Measurements from ENCODE around the gene KSR2.
"Not testable (repeated sequence)": the region's sequence is repeated elsewhere in the genome, so short reads cannot be mapped to it uniquely, and the experiment has no call there.

The KSR2 gene

DNA sequence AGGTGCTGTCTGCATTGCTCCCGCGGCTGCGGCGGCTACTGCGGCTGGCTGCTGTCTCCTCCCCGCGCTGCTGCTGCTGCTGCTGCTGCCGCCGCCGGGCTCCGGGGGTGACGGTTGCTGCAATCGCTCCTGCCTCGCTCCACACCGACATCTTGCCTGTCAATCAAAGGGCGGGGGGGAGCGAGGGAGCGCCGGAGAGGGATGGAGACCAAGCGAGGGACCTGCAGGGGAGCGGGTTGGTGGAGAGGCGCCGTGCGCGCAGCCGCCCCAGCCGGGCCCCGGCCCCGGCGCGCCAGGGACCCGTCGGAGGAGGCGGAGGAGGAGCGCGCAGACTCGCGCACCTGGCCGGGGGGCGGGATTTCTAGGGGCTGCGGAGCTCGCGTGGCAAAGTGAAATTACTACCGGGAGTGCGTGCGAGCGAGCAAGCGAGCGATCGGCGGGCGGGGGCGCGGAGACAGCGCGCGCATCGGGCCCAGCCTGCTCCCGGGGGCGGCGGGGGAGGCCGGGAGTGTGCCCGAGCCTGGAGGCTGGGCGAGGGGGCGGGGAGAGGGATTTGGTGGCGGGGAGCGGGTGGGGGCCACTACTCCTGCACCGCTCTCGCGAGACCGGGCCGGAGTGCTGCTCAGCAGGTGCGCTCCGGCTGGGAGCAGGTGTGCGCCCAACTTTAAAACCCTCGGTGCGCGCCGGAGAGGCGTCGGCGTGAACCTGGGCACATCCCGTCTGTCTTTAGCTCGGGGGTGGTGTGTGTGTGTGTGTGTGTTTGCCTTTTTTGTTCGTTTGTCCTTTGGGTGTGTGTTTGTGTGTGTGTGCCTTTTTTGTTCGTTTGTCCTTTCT lies at the start of gene KSR2:
TSS of gene KSR2 (minus strand) at position 165 of the 834 bp plus-strand sequence. CDS start 735 bp downstream, outside the sequence.
- DNase-seq (ENCODE audit: low read depth) = peak; percentile 5

- DNase-seq (ENCODE audit: low read depth) = no peak
Measured at GRCh38 chr12:118017926-118018325, 49.1 kb upstream of the KSR2 start.

DNA sequence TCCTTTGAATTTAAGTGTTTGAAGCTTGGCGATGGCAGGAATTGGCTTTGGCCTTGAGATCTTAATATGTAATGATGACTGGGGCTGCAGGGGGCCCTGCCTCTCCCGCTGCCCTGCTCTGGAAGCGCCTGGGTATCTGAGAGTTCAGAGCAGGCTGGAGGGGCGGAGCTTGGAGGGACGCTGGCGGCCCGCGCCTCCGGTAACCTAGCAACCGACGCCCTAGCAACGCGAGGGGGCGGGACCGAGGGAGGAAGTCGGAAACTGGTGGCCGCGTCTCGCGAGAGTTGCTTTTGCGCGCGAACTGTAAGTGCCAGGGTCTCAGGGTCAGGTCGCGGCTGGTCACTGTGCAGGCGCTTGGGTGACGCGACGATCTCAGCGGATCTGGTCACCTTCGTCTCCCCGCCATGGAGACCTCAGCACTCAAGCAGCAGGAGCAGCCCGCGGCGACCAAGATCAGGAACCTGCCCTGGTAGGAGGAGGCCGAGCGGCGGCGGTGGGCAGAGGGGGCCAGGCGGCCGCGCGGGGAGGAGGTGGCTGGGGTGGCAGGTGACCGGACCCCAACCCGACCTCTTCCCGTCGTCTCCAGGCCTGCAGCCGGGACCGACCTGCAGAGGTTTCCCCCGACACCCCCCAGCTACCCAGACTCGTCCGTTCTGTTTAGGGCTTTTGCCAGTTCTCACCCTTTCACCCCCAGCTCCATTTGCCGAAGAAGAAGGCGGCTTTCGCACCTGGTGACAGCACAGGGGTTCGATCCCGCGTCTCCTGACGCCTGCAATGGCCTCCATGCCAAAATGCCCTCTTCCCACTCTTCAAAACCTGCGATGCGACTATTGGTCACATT lies 47.9 kb upstream of the KSR2 start, which contains the start of gene RFC5:
TSS of gene RFC5 (plus strand) at position 280 of the 841 bp plus-strand sequence. CDS start at position 405, 125 bp downstream.
- DNase-seq (ENCODE audit: low read depth) = peak; percentile 95

DNA sequence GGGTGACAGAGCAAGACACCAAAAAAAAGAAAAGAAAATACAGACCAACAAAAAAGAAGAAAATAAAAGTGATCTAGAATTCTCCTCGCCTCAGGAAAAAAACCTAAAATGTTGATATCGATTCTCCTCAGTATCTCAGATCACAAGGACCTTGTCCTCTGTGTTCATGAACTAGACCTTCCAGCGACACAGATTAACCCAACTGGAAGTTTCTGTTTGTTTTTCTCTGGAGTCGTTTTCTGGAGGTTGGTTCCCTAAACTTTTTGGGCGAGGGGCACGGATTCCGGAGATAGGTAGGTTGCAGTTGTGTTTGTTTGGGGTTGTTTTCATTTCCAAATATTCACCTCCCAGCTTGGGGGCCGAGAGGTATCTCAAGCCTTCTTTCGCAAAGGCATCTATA lies 47.2 kb upstream of the KSR2 start:
- DNase-seq (ENCODE audit: low read depth) = no peak

DNA sequence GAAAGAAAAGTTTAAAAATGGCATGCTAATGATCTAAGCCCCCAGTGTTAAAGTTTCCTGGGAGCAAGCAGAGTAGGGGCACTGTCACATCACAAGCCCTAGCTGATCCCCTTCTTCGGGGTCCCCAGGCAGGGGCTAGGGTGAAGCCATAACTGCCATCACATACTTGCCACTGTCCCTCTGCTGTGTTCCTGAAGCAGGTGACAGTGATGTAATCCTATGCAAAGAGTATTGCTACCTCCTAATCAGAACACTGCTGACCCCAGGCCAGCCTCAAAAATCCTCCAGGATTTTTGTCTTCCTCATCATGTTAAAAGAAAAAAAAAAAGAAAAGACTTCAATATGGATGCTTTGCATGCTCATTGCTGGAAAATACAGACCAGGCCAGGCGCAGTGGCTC lies 46.5 kb upstream of the KSR2 start:
- DNase-seq (ENCODE audit: low read depth) = no peak

DNA sequence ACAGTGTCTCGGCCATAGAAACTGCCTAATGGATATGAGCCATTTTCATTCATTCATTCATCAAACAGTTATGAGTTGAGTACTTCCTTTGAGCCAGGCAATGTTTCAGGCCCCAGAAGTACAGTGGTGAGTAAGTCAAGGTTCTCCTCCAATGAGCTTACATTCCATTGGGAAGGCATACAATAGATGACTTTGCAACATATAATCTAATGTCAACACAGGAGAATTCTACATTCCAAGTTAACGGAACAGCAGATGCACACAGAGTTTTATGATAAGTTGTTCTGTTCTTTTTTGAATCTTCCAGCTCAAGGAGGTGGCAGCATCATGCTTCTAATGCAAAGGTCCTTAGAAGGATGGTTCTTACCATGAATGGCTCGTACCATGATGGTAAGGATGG lies 44.5 kb upstream of the KSR2 start:
- no peak for DNase-seq (ENCODE audit: low read depth)

- DNase-seq (ENCODE audit: low read depth) = no peak
Measured at GRCh38 chr12:118011961-118012360, 43.2 kb upstream of the KSR2 start.

GRCh38 chr12:118011377-118011776 lies 42.6 kb upstream of the KSR2 start:
- DNase-seq (ENCODE audit: low read depth) = no peak

DNA sequence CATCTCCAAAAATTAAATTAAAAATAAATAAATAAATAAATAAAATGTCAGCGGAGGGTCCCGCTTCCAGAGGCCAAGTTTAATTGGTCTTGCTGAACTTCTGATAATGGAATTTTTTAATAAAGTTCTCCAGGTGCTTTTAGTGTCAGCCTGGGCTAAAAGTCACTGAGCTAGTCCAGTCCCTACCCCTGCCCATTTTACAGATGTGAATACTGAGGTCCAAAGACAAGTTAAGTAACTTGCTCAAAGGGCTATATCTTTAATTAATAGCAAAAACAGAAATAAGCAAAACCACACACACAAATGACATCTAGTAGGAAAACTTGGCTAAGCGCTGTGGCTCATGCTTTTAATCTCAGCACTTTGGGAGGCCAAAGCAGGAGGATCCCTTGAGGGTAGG lies 42.1 kb upstream of the KSR2 start:
- no peak for DNase-seq (ENCODE audit: low read depth)

- not testable (repeated sequence) for DNase-seq (ENCODE audit: low read depth)
Measured at GRCh38 chr12:117999806-118000205, 31.0 kb upstream of the KSR2 start.

DNA sequence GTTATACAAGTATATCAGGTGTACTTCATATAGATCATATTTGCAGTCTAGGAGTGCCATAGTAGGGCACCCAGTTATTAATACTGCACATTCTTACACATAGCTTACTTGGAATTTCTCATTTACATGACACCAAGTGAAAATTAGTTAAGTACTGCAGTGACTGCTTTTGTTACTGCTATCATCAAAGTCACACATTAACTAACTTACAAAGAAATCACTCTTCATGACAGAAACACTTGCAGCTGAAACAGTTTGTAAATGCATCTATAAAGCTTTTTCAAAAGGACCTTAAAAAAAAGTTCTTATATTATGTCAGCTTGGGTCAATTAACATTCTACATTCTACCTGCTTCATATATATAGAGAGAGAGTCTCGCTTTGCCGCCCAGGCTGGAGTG lies 29.9 kb upstream of the KSR2 start:
- DNase-seq (ENCODE audit: low read depth) = no peak

DNA sequence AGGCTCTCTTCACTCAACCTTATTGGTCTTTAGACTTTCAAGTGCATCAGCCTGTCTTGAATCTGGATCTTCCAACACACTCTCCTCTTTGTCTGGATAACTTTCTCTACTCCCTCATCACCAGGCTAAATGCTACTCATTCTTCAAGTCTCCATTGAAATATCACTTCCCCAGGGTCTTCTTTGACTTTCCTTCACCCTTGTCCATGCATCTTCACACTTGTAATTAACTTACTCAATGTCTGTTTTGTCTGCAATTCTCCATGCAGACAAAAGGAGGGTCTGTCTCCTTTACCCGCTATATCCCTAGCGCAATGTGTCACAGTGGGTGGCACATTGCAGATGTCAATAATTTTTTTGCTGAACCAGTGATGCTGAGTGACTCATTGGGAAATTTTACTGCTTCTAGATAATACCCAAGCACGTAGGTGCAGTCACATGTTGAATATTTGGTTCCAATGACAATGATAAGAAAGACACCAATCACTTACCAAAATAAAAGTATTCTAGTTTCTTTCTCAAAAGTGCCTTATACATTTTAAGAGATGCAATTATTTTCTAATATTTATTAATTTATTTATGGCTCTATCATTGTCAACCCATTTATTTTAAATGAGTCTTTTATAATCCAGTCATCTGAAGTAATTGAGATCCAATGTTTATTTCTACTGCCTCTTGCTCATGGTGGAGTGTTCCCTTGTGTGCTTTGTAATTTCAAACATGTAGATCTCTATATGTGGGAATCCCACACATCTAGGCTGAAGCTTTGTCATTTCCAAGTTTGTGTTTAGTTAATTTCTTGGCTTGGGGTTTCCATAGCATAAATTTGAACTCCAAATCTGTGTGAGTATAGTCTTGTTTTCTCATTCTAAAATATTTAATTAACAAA lies 26.0 kb upstream of the KSR2 start:
- DNase-seq (ENCODE audit: low read depth) = no peak

DNA sequence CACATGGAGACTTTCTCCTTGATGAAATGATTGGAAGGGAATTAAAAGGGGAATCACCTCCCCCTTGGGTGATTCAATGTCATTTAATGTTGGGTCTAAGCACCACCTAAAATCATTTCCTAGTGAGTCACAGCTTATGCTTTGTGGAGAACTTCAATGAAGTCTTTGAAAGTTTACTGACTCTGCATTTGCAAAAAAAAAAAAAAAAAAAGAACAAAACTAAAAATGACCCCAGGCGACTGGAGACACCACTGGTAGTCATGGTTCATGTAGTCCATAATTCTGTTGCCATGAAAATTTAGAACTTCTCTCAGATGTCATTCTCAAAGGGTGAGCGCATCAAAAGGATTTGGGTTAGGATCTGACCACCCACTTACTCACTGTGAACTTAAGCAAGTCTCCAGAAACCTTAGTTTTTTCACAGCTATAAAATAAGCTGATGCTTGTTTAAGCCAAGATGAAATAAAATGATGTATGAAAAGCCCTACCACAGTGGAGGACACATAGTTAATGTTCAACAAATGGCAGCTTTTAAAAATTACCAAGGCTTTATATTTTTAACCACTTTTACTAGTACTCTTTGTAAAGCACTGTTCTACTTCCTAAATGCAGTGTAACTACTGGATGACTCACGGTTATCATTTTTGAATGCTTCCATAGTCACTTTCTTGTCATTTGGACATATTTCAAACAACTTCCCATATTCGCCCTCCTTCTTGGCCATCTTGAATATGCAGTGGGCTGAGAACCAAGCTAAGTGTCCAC lies 18.1 kb upstream of the KSR2 start:
- no peak for DNase-seq (ENCODE audit: low read depth)

DNA sequence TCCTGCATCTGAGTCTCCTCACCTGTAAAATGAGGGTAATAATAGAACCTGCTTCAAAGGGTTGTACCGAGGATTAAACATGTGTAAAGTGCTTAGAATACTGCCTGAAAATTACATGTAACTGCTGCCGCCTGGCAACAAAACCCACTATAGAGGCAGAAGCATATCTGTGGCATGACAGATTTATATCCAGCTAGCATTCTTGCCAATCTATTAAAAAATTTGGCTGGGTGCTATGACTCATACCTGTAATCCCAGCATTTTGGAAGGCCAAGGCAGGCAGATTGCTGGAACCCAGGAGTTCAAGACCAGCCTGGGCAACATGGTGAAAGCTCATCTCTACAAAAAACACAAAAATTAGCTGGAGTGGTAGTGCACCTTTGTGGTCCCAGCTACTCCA lies 16.4 kb upstream of the KSR2 start:
- DNase-seq (ENCODE audit: low read depth) = no peak

- DNase-seq (ENCODE audit: low read depth) = no peak
Measured at GRCh38 chr12:117981267-117981666, 12.5 kb upstream of the KSR2 start.

- DNase-seq (ENCODE audit: low read depth) = peak; percentile 71
Measured at GRCh38 chr12:117980616-117981015, 11.8 kb upstream of the KSR2 start.

GRCh38 chr12:117977373-117977772 lies 8.6 kb upstream of the KSR2 start:
- no peak for DNase-seq (ENCODE audit: low read depth)

- no peak for DNase-seq (ENCODE audit: low read depth)
Measured at GRCh38 chr12:117975006-117975405, 6.2 kb upstream of the KSR2 start.

GRCh38 chr12:117972301-117972700 lies 3.5 kb upstream of the KSR2 start:
- no peak for DNase-seq (ENCODE audit: low read depth)

- no peak for DNase-seq (ENCODE audit: low read depth)
Measured at GRCh38 chr12:117970334-117970733, 1.5 kb upstream of the KSR2 start.

DNA sequence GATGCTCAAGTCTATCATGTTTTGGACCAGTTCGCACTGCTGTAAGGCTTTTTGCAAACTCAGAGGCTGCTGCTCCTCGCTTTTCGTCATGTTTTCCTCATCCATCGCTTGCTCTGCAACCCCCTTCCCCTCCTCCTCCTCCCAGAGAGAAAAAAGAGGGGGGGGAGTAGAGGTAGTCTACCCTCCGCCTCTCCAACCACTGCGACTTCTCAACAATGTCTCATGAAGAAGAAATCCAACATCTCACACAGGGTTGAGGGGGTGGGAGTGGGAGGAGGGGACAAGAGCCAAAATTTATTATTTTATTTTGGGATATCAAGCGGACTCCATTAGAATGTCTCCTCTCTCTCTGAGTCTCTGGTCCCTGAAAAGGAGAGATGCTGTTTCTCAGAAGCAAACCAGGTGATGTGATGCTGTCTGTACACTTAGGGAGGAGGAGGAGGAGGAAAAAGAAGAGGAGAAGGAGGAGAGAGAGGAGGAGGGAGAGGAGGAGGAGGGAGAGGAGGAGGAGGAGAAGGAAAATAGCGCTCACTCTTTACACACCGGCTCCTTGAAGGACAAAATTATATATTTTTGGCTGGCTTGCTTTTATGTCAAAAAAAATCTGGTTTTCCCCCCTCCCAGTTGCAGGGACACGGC lies 520 bp downstream of the KSR2 start:
- DNase-seq (ENCODE audit: low read depth) = no peak
